ENCODE data around the gene FHAD1. TPM values are rescaled to one million over a fixed set of nuclear protein-coding genes. Genes with fewer than 3 reads are reported as not detected.

The FHAD1 gene
- total RNA-seq, 1 donor = 0.63 TPM

DNA sequence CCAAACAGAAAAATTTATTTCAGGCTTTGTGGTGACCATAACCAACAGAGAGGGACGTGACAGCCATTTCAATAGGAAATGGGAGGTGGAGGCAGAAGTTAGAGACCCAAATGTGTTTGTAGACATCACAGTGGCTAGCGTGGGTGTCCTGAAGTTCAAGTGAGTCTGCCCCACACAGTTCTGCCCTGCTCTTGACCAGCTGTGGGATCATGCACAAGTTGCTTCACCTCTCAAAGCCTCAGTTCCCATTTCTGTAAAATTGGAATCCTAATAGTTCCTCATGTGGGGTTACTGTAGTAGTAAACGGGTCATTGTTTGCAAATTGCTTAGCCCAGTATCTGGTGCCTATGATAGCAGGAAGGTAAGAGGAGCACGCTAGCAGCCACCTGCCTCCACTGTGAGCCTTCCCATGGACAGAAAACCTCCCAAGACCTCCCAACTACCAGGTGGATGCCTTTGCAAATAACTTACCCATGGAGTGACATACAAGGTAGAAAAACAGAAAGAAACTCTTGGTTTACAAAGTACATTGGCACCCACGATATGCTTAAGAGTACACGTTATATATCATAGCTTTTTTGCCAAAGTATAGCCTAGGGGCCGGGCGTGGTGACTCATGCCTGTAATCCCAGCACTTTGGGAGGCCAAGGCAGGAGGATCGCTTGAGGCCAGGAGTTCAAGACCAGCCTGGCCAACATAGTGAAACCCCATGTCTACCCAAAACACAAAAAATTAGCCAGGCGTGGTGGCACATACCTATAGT lies 29.1 kb downstream of the FHAD1 start:
- TF ChIP-seq CTCF (IDR thresholded peaks at IDR 0.05; ENCODE audit: insufficient read depth, low read length) = no peak
- no peak for DNase-seq (ENCODE audit: low read depth)
- H3K4me3 ChIP-seq (ENCODE audit: low read depth, low read length) = no peak overlapping the region

DNA sequence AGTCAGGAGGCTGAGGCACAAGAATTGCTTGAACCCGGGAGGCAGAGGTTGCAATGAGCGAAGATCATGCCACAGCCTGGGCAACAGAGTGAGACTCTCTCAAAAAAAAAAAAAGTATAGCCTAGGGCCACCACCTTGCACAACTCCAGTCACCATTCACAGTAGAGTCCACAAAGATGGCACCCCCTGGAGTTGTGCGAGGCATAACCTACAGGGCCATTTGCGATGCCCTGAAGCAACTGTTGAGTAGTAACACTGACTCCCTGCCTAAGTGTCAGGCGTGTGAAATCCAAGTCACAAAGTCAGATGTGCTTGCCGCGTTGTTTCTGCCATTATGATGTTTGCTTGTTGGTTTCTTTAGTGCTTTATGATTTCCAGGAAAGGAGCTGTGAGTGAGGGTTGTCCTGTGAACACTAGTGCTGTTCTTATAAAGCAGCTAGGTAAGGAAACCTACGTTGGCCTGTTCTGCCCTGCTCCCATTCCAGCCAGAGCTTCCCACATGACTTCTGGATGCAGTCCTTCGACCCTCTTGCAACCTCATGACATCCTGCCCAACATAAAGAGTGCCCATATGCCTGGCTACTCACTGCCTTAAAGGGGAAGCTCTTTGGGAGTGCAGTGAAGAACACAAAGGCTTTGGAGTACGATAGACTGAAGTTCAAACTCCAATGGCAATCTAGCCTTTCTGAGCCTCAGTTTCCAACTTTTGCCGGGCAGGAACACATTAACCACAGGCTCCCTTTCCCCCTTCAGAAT lies 29.8 kb downstream of the FHAD1 start:
- no peak for TF ChIP-seq CTCF (IDR thresholded peaks at IDR 0.05; ENCODE audit: insufficient read depth, low read length)
- DNase-seq (ENCODE audit: low read depth) = no peak
- H3K4me3 ChIP-seq (ENCODE audit: low read depth, low read length) = no peak overlapping the region

DNA sequence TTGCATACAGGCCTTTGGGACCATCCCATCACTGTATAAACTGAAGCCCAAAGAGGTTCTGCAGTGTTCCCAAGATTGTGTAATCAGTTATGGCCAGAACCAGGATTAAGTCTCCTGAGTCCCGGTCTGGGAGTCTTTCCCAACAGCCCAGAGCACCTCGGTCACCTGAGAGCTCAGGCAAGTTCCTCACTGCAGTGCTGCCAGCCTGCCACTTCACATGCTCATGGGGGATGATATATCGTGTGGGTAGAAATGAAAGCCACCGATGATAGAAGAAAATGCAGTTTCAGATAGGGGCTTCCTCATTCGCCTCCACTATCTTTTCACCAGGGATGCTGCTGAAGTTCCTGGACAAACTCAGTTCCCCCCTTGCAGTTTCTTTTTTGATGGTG lies 30.4 kb downstream of the FHAD1 start:
- H3K4me3 ChIP-seq (ENCODE audit: low read depth, low read length) = no peak overlapping the region
- no peak for DNase-seq (ENCODE audit: low read depth)
- no peak for TF ChIP-seq CTCF (IDR thresholded peaks at IDR 0.05; ENCODE audit: insufficient read depth, low read length)

- TF ChIP-seq CTCF (IDR thresholded peaks at IDR 0.05; ENCODE audit: insufficient read depth, low read length) = no peak
- no peak for DNase-seq (ENCODE audit: low read depth)
- H3K4me3 ChIP-seq (ENCODE audit: low read depth, low read length) = no peak overlapping the region
These were observed 30.9 kb downstream of the FHAD1 start for GRCh38 chr1:15277933-15278332.

GRCh38 chr1:15279576-15280230 lies 32.7 kb downstream of the FHAD1 start:
- DNase-seq (ENCODE audit: low read depth) = no peak
- no peak for TF ChIP-seq CTCF (IDR thresholded peaks at IDR 0.05; ENCODE audit: insufficient read depth, low read length)
- H3K4me3 ChIP-seq (ENCODE audit: low read depth, low read length) = no peak overlapping the region

DNA sequence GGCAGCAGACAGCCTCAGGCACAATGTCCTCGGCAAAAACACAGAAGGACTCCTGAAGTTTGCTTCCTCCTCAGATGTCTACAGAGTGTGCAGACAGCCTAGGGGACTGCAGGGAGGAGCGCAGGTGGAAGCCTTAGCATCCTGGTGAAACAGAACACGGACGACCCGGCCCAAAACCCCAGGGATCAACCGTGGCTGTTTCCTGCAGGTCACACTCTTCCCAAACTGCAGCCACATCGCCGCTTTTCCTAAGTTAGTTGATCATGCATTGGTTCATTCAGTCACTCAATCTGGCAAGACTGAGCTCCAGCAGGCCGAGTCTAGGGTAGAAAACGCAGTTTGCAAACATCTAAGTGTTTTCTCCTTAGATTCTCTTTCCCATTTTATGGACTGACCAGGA lies 33.4 kb downstream of the FHAD1 start:
- H3K4me3 ChIP-seq (ENCODE audit: low read depth, low read length) = no peak overlapping the region
- no peak for TF ChIP-seq CTCF (IDR thresholded peaks at IDR 0.05; ENCODE audit: insufficient read depth, low read length)
- DNase-seq (ENCODE audit: low read depth) = no peak
